Measurements from ENCODE around the gene MAFF. TPM values are rescaled to one million over a fixed set of nuclear protein-coding genes. Genes with fewer than 3 reads are reported as not detected.

The MAFF gene
- total RNA-seq, 1 experiment from 2014 or later, result 26.0 TPM

DNA sequence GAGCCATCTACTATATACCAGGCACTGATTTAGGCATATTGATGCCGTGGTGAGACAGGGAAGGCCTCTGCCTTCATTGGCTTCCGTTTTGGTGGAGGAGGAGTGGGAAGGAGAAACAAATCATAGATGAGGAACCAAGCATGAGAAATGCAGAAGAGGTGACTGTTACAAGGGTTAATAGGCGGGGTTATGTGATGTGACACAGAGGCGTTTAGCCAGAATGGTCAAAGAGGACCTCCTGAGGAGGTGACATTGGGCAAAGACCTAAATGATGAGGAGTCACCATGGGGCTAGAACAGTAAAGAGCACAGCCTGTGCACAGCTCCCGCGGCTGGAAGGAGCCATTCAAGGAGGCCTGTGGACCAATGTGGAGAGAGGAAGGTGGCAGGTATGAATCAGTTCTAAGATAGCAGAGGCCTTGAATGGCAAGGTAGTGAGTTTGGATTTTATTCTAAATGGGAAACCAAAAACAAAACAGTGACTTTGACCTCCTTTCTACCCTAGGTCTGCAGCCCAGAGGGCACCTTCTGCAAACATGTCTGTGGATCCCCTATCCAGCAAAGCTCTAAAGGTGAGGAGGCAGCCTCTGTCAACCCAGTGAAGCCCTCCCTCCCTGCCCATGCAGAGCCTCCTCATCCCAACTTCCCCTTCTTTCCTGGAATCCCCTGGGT is 11.7 kb downstream of the MAFF start:
- H2AFZ ChIP-seq (ENCODE audit: low read depth, low read length, poor library complexity, severe bottlenecking), result no peak overlapping the region
- no peak overlapping the region for H3K4me2 ChIP-seq (ENCODE audit: low read length)
- no peak for ATAC-seq
- no TSS peak for BruUV-seq (replicated peaks)
- no peak for TF ChIP-seq CBX3 (IDR thresholded peaks at IDR 0.05; ENCODE audit: low read depth)
- no peak for TF ChIP-seq ATF3 (IDR thresholded peaks at IDR 0.05)
- TF ChIP-seq, protein P1, sequence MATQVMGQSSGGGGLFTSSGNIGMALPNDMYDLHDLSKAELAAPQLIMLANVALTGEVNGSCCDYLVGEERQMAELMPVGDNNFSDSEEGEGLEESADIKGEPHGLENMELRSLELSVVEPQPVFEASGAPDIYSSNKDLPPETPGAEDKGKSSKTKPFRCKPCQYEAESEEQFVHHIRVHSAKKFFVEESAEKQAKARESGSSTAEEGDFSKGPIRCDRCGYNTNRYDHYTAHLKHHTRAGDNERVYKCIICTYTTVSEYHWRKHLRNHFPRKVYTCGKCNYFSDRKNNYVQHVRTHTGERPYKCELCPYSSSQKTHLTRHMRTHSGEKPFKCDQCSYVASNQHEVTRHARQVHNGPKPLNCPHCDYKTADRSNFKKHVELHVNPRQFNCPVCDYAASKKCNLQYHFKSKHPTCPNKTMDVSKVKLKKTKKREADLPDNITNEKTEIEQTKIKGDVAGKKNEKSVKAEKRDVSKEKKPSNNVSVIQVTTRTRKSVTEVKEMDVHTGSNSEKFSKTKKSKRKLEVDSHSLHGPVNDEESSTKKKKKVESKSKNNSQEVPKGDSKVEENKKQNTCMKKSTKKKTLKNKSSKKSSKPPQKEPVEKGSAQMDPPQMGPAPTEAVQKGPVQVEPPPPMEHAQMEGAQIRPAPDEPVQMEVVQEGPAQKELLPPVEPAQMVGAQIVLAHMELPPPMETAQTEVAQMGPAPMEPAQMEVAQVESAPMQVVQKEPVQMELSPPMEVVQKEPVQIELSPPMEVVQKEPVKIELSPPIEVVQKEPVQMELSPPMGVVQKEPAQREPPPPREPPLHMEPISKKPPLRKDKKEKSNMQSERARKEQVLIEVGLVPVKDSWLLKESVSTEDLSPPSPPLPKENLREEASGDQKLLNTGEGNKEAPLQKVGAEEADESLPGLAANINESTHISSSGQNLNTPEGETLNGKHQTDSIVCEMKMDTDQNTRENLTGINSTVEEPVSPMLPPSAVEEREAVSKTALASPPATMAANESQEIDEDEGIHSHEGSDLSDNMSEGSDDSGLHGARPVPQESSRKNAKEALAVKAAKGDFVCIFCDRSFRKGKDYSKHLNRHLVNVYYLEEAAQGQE (IDR thresholded peaks at IDR 0.05; ENCODE audit: low read depth), result no peak
- TF ChIP-seq POLR2A (IDR thresholded peaks at IDR 0.05; ENCODE audit: borderline replicate concordance, extremely low read depth, insufficient read depth, insufficient read length), result no peak
- no peak for TF ChIP-seq TCF7L2 (IDR thresholded peaks at IDR 0.05; ENCODE audit: borderline replicate concordance, extremely low read depth, insufficient read depth, insufficient read length)
- TF ChIP-seq POLR2AphosphoS5 (IDR thresholded peaks at IDR 0.05; ENCODE audit: low read depth, low read length), result no peak
- TF ChIP-seq ELF1 (IDR thresholded peaks at IDR 0.05; ENCODE audit: borderline replicate concordance, low read depth), result no peak
- no peak for DNase-seq (ENCODE audit: low read depth, low spot score)
- H3K36me3 ChIP-seq (ENCODE audit: control insufficient read depth in 1 of 2, insufficient read depth in 2 of 2, low read length in 2 of 2), result peaks cover 0 to 13% of the 10 kb centered on the region in 2 experiments; a peak in 2 of 4 replicates
- H3K4me3 ChIP-seq (replicated peaks in 1 of 2; ENCODE audit: low read depth in 1 of 2, low read length in 2 of 2), result no peak overlapping the region
- no peaks in the 10 kb centered on the region for H4K20me1 ChIP-seq (ENCODE audit: insufficient read depth)
- no peak overlapping the region for H3K27ac ChIP-seq (ENCODE audit: low read depth, low read length)
- H3K9ac ChIP-seq (ENCODE audit: low read length), result no peak overlapping the region
- no peaks in the 10 kb centered on the region for H3K27me3 ChIP-seq (ENCODE audit: insufficient read depth, low read length)
- H3K9me3 ChIP-seq (ENCODE audit: control insufficient read depth in 1 of 2, insufficient read depth in 1 of 2, low read depth in 1 of 2, low read length in 2 of 2), result no peaks in the 10 kb centered on the region
- intact Hi-C loops (cut with micrococcal nuclease), result no loop called here
- ChIA-PET POLR2A (no interaction called here), RAD21 (ENCODE audit: low non-redundant PET in 1 of 2, low total read pairs in 2 of 2, uncharacterized antibody in 2 of 2, unreplicated experiment in 2 of 2) (no interaction called here), CTCF (no interaction called here)
- H3K4me1 ChIP-seq (ENCODE audit: control insufficient read depth in 1 of 2, insufficient read depth in 2 of 2, low read length in 2 of 2), result peaks cover 12 to 42% of the 10 kb centered on the region in 2 experiments
- peaks cover 42% of the 10 kb centered on the region for H3K79me2 ChIP-seq (ENCODE audit: insufficient read depth, low read length)
- H3K9me2 ChIP-seq (ENCODE audit: insufficient read depth), result no peaks in the 10 kb centered on the region
